ENCODE measurements around the gene BTN2A1. TPM values are rescaled to one million over a fixed set of nuclear protein-coding genes. Genes with fewer than 3 reads are reported as not detected.

BTN2A1 gene
- 10.4 and 10.6 TPM in 2 replicates for polyA plus RNA-seq (2013)

GRCh38 chr6:26457806-26458688 is at the start of gene BTN2A1:
TSS of gene BTN2A1 (plus strand) at chr6:26457955. CDS start at chr6:26458637, 682 bp downstream.
- peak within 1 kb of the TSS; percentile 85 for H2AFZ ChIP-seq (ENCODE audit: insufficient read depth, low read length, poor library complexity)
- H4K12ac ChIP-seq (ENCODE audit: low read depth, low read length) = peak within 1 kb of the TSS; percentile 63
- peak within 1 kb of the TSS; percentile 96 for H4K8ac ChIP-seq (ENCODE audit: low read depth, low read length)
- H3K9ac ChIP-seq (ENCODE audit: low read length) = peak within 1 kb of the TSS; percentile 97
- DNase-seq = peak; percentile 85 to 92
- H3K79me1 ChIP-seq (ENCODE audit: low read length) = peaks cover 8% of the 10 kb centered on the region
- H3K9me3 ChIP-seq (ENCODE audit: insufficient read depth, low read depth, low read length) = no peaks in the 10 kb centered on the region
- peak within 1 kb of the TSS; percentile 72 for H3K4me2 ChIP-seq (ENCODE audit: low read length)
- peak within 1 kb of the TSS; percentile 99 for H3K4me3 ChIP-seq (ENCODE audit: low read depth, low read length)
- H3K27ac ChIP-seq (ENCODE audit: low read depth, low read length) = peak within 1 kb of the TSS; percentile 69
- no peak within 1 kb of the TSS for H3K23ac ChIP-seq (ENCODE audit: low read length)
- peak within 1 kb of the TSS; percentile 26 for H2BK120ac ChIP-seq (ENCODE audit: insufficient read depth, low read length, poor library complexity)
- H4K91ac ChIP-seq (ENCODE audit: low read depth, low read length) = peak within 1 kb of the TSS; percentile 62
- no peak within 1 kb of the TSS for H2BK12ac ChIP-seq (ENCODE audit: low read length)
- peak within 1 kb of the TSS; percentile 83 for H2BK5ac ChIP-seq (ENCODE audit: low read depth, low read length, poor library complexity)
- peak within 1 kb of the TSS; percentile 70 for H3K4ac ChIP-seq (ENCODE audit: low read depth, low read length)
- WGBS (ENCODE audit: extremely low coverage, insufficient coverage, insufficient read length) = no CpG with 5 or more reads among the region's 31 CpGs
- peaks cover 4% of the 10 kb centered on the region for H3K79me2 ChIP-seq (ENCODE audit: control insufficient read depth, insufficient read depth, low read length, poor library complexity)
- H3K27me3 ChIP-seq (ENCODE audit: insufficient read depth, low read length) = no peaks in the 10 kb centered on the region
- peaks cover 5 to 6% of the 10 kb centered on the region in 2 experiments for H3K4me1 ChIP-seq (ENCODE audit: control insufficient read depth in 1 of 2, insufficient read depth in 2 of 2, low read length in 2 of 2)
- peak within 1 kb of the TSS; percentile 40 for H3K14ac ChIP-seq (ENCODE audit: low read length)
- peak within 1 kb of the TSS; percentile 48 for H2AK5ac ChIP-seq (ENCODE audit: low read length)
- peak within 1 kb of the TSS; percentile 38 for H3K18ac ChIP-seq (ENCODE audit: low read length)
- peaks cover 15 to 26% of the 10 kb centered on the region in 2 experiments for H3K36me3 ChIP-seq (ENCODE audit: control insufficient read depth in 1 of 2, insufficient read depth in 2 of 2, low read length in 2 of 2)

GRCh38 chr6:26408828-26409730 is 48.7 kb upstream of the BTN2A1 start:
- WGBS (ENCODE audit: extremely low coverage, insufficient coverage, insufficient read length) = no CpG with 5 or more reads among the region's 10 CpGs

GRCh38 chr6:26411751-26412150 is 46.0 kb upstream of the BTN2A1 start:
- no peaks in the 10 kb centered on the region for H3K79me2 ChIP-seq (ENCODE audit: control insufficient read depth, insufficient read depth, low read length, poor library complexity)
- H3K9me3 ChIP-seq (ENCODE audit: insufficient read depth, low read depth, low read length) = peaks cover 1% of the 10 kb centered on the region
- no peak overlapping the region for H4K8ac ChIP-seq (ENCODE audit: low read depth, low read length)
- no CpG with 5 or more reads among the region's 3 CpGs for WGBS (ENCODE audit: extremely low coverage, insufficient coverage, insufficient read length)
- no peaks in the 10 kb centered on the region for H3K36me3 ChIP-seq (ENCODE audit: control insufficient read depth in 1 of 2, insufficient read depth in 2 of 2, low read length in 2 of 2)
- H3K4me1 ChIP-seq (ENCODE audit: control insufficient read depth in 1 of 2, insufficient read depth in 2 of 2, low read length in 2 of 2) = no peaks in the 10 kb centered on the region
- H3K4me3 ChIP-seq (ENCODE audit: low read depth, low read length) = no peak overlapping the region
- no peak overlapping the region for H4K91ac ChIP-seq (ENCODE audit: low read depth, low read length)
- H2BK120ac ChIP-seq (ENCODE audit: insufficient read depth, low read length, poor library complexity) = no peak overlapping the region
- H3K23ac ChIP-seq (ENCODE audit: low read length) = no peak overlapping the region
- H3K27me3 ChIP-seq (ENCODE audit: insufficient read depth, low read length) = no peaks in the 10 kb centered on the region
- H4K12ac ChIP-seq (ENCODE audit: low read depth, low read length) = no peak overlapping the region
- H3K14ac ChIP-seq (ENCODE audit: low read length) = no peak overlapping the region
- H3K27ac ChIP-seq (ENCODE audit: low read depth, low read length) = no peak overlapping the region
- no peak overlapping the region for H2BK12ac ChIP-seq (ENCODE audit: low read length)
- H3K4me2 ChIP-seq (ENCODE audit: low read length) = no peak overlapping the region
- no peaks in the 10 kb centered on the region for H3K79me1 ChIP-seq (ENCODE audit: low read length)
- H2AK5ac ChIP-seq (ENCODE audit: low read length) = no peak overlapping the region
- no peak overlapping the region for H3K4ac ChIP-seq (ENCODE audit: low read depth, low read length)
- H2AFZ ChIP-seq (ENCODE audit: insufficient read depth, low read length, poor library complexity) = no peak overlapping the region
- H3K9ac ChIP-seq (ENCODE audit: low read length) = no peak overlapping the region
- H2BK5ac ChIP-seq (ENCODE audit: low read depth, low read length, poor library complexity) = no peak overlapping the region
- DNase-seq = no peak
- no peak overlapping the region for H3K18ac ChIP-seq (ENCODE audit: low read length)

More at GRCh38 chr6:26408828-26409730, 48.7 kb upstream of the BTN2A1 start:
- Histone ChIP-seq H4K8ac (ENCODE audit: low read depth, low read length) (peak overlapping the region; percentile 62), H4K12ac (ENCODE audit: low read depth, low read length) (no peak overlapping the region), H3K4me3 (ENCODE audit: low read depth, low read length) (no peak overlapping the region), H3K27me3 (ENCODE audit: insufficient read depth, low read length) (no peaks in the 10 kb centered on the region), H3K36me3 (ENCODE audit: control insufficient read depth in 1 of 2, insufficient read depth in 2 of 2, low read length in 2 of 2) (no peaks in the 10 kb centered on the region), H3K18ac (ENCODE audit: low read length) (no peak overlapping the region), H2BK120ac (ENCODE audit: insufficient read depth, low read length, poor library complexity) (no peak overlapping the region), H3K14ac (ENCODE audit: low read length) (no peak overlapping the region), H3K23ac (ENCODE audit: low read length) (no peak overlapping the region), H3K79me2 (ENCODE audit: control insufficient read depth, insufficient read depth, low read length, poor library complexity) (no peaks in the 10 kb centered on the region), H3K27ac (ENCODE audit: low read depth, low read length) (no peak overlapping the region), H3K9me3 (ENCODE audit: insufficient read depth, low read depth, low read length) (no peaks in the 10 kb centered on the region), H4K91ac (ENCODE audit: low read depth, low read length) (no peak overlapping the region), H3K79me1 (ENCODE audit: low read length) (no peaks in the 10 kb centered on the region), H2BK12ac (ENCODE audit: low read length) (no peak overlapping the region), H2BK5ac (ENCODE audit: low read depth, low read length, poor library complexity) (no peak overlapping the region), H3K4me2 (ENCODE audit: low read length) (no peak overlapping the region), H2AFZ (ENCODE audit: insufficient read depth, low read length, poor library complexity) (no peak overlapping the region), H3K4me1 (ENCODE audit: control insufficient read depth in 1 of 2, insufficient read depth in 2 of 2, low read length in 2 of 2) (no peaks in the 10 kb centered on the region), H3K9ac (ENCODE audit: low read length) (no peak overlapping the region), H3K4ac (ENCODE audit: low read depth, low read length) (no peak overlapping the region), H2AK5ac (ENCODE audit: low read length) (no peak overlapping the region)
- no peak for DNase-seq

DNA sequence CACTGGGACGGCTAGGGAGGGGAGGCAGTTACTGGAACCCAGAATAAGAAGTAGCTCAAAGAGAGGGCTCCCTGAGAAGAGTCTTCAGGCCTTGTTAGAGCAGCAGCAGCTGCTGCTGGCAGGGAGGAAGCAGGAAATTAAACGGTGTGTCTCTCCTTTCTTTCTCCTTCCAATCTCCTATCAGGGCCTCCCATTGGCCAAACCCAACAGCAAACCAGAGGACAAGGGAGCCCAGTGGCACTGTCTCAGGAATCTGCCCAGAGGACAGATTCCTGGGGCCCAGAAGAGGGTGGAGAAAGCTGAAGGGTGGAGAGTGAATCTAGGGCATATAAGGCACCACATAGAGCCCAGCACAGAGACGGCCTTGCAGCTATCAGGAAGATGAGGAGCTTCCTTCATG is 45.5 kb upstream of the BTN2A1 start:
- WGBS (ENCODE audit: extremely low coverage, insufficient coverage, insufficient read length) = no CpG with 5 or more reads among the region's 3 CpGs

More for the DNA sequence above, 45.5 kb upstream of the BTN2A1 start:
- H3K27ac ChIP-seq (ENCODE audit: low read depth, low read length) = no peak overlapping the region
- no peaks in the 10 kb centered on the region for H3K79me2 ChIP-seq (ENCODE audit: control insufficient read depth, insufficient read depth, low read length, poor library complexity)
- H3K27me3 ChIP-seq (ENCODE audit: insufficient read depth, low read length) = no peaks in the 10 kb centered on the region
- no peak overlapping the region for H4K8ac ChIP-seq (ENCODE audit: low read depth, low read length)
- peaks cover 1% of the 10 kb centered on the region for H3K9me3 ChIP-seq (ENCODE audit: insufficient read depth, low read depth, low read length)
- H3K18ac ChIP-seq (ENCODE audit: low read length) = no peak overlapping the region
- H3K4me1 ChIP-seq (ENCODE audit: control insufficient read depth in 1 of 2, insufficient read depth in 2 of 2, low read length in 2 of 2) = no peaks in the 10 kb centered on the region
- no peak overlapping the region for H2AK5ac ChIP-seq (ENCODE audit: low read length)
- H3K14ac ChIP-seq (ENCODE audit: low read length) = no peak overlapping the region
- no peak overlapping the region for H2BK120ac ChIP-seq (ENCODE audit: insufficient read depth, low read length, poor library complexity)
- no peak overlapping the region for H3K4ac ChIP-seq (ENCODE audit: low read depth, low read length)
- no peak overlapping the region for H4K91ac ChIP-seq (ENCODE audit: low read depth, low read length)
- no peaks in the 10 kb centered on the region for H3K79me1 ChIP-seq (ENCODE audit: low read length)
- H2BK5ac ChIP-seq (ENCODE audit: low read depth, low read length, poor library complexity) = no peak overlapping the region
- no peak overlapping the region for H3K9ac ChIP-seq (ENCODE audit: low read length)
- H4K12ac ChIP-seq (ENCODE audit: low read depth, low read length) = no peak overlapping the region
- H3K4me2 ChIP-seq (ENCODE audit: low read length) = no peak overlapping the region
- H2AFZ ChIP-seq (ENCODE audit: insufficient read depth, low read length, poor library complexity) = no peak overlapping the region
- no peak for DNase-seq
- no peaks in the 10 kb centered on the region for H3K36me3 ChIP-seq (ENCODE audit: control insufficient read depth in 1 of 2, insufficient read depth in 2 of 2, low read length in 2 of 2)
- H3K23ac ChIP-seq (ENCODE audit: low read length) = no peak overlapping the region
- H2BK12ac ChIP-seq (ENCODE audit: low read length) = no peak overlapping the region
- H3K4me3 ChIP-seq (ENCODE audit: low read depth, low read length) = no peak overlapping the region
